SK-N-SH treated with all-trans-retinoic acid at 6 μM for 48 hours (cell line): ENCODE data around the gene AACS.

Experiments
- ATAC-seq: fragments of 200-7000 bp; cut with Tn5 transposase; 3 replicates; pipeline ENCODE4 v1.9.1; 2020; ENCODE audit warnings: mild to moderate bottlenecking, moderate library complexity
- ARNTL ChIP-seq: fragments of 450-650 bp; formaldehyde crosslinking; IDR thresholded peaks from 2 replicates; pipeline ENCODE4 v1.5.0; 2020; ENCODE audit warnings: low read depth, mild to moderate bottlenecking, moderate library complexity, borderline replicate concordance
- CREB5 ChIP-seq: fragments of 250-450 bp; sonication (Bioruptor Pico); IDR thresholded peaks from 2 replicates; pipeline ENCODE4 v1.5.1; 2020; ENCODE audit warnings: low read depth, mild to moderate bottlenecking, moderate library complexity
- CSDC2 ChIP-seq: fragments of 250-450 bp; sonication (Bioruptor Pico); IDR thresholded peaks from 2 replicates; pipeline ENCODE4 v1.5.0; 2020; ENCODE audit warnings: mild to moderate bottlenecking, moderate library complexity
- CSRNP3 ChIP-seq: fragments of 250-450 bp; sonication (Bioruptor Pico); IDR thresholded peaks from 2 replicates; pipeline ENCODE4 v1.5.1; 2021; ENCODE audit warnings: mild to moderate bottlenecking, moderate library complexity
- GLIS3 ChIP-seq: fragments of 250-450 bp; sonication (Bioruptor Pico); IDR thresholded peaks from 2 replicates; pipeline ENCODE4 v1.5.0; 2020; ENCODE audit warnings: mild to moderate bottlenecking, moderate library complexity
- ISL1 ChIP-seq: fragments of 250-450 bp; sonication (Bioruptor Pico); IDR thresholded peaks from 2 replicates; pipeline ENCODE4 v2.1.2; 2022; ENCODE audit warnings: mild to moderate bottlenecking, moderate library complexity
- OSR1 ChIP-seq: fragments of 250-450 bp; sonication (Bioruptor Pico); IDR thresholded peaks from 2 replicates; pipeline ENCODE4 v1.8.0; 2022; ENCODE audit warnings: moderate library complexity, mild to moderate bottlenecking, inconsistent platforms
- PATZ1 ChIP-seq: fragments of 250-450 bp; sonication (Bioruptor Pico); IDR thresholded peaks from 2 replicates; pipeline ENCODE4 v1.8.0; 2020; ENCODE audit warnings: mild to moderate bottlenecking, moderate library complexity, borderline replicate concordance
- POU6F1 ChIP-seq: fragments of 250-450 bp; sonication (Bioruptor Pico); IDR thresholded peaks from 2 replicates; pipeline ENCODE4 v1.8.0; 2021; ENCODE audit warnings: low read depth, mild to moderate bottlenecking, moderate library complexity, borderline replicate concordance
- PPARA ChIP-seq: fragments of 250-450 bp; sonication (Bioruptor Pico); IDR thresholded peaks from 2 replicates; pipeline ENCODE4 v1.5.0; 2020; ENCODE audit warnings: mild to moderate bottlenecking, borderline replicate concordance
- RARB ChIP-seq: fragments of 250-450 bp; sonication (Bioruptor Pico); IDR thresholded peaks from 2 replicates; pipeline ENCODE4 v1.8.0; 2021; ENCODE audit warnings: mild to moderate bottlenecking, moderate library complexity
- SNAI2 ChIP-seq: fragments of 250-450 bp; sonication (Bioruptor Pico); IDR thresholded peaks from 2 replicates; pipeline ENCODE4 v1.5.0; 2020; ENCODE audit warnings: mild to moderate bottlenecking, moderate library complexity
- TCF4 ChIP-seq: fragments of 250-450 bp; sonication (Bioruptor Pico); IDR thresholded peaks from 2 replicates; pipeline ENCODE4 v1.8.0; 2021; ENCODE audit warnings: mild to moderate bottlenecking, moderate library complexity, borderline replicate concordance
- TSHZ2 ChIP-seq: fragments of 250-450 bp; sonication (Bioruptor Pico); IDR thresholded peaks from 2 replicates; pipeline ENCODE4 v1.5.0; 2020; ENCODE audit warnings: mild to moderate bottlenecking, moderate library complexity
- ZC3H10 ChIP-seq: fragments of 250-450 bp; sonication (Bioruptor Pico); IDR thresholded peaks from 2 replicates; pipeline ENCODE4 v1.5.1; 2021; ENCODE audit warnings: mild to moderate bottlenecking, moderate library complexity
- ZFP3 ChIP-seq: fragments of 250-450 bp; sonication (Bioruptor Pico); IDR thresholded peaks from 2 replicates; pipeline ENCODE4 v1.5.0; 2020; ENCODE audit warnings: mild to moderate bottlenecking, moderate library complexity
- ZFP30 ChIP-seq: fragments of 450-650 bp; formaldehyde crosslinking; IDR thresholded peaks from 2 replicates; pipeline ENCODE4 v1.5.0; 2022; ENCODE audit warnings: mild to moderate bottlenecking, moderate library complexity
- ZNF565 ChIP-seq: fragments of 450-650 bp; formaldehyde crosslinking; conservative IDR thresholded peaks from 2 replicates; pipeline ENCODE4 v1.5.0; 2020; ENCODE audit warnings: low read depth, mild to moderate bottlenecking, moderate library complexity
- ZNF70 ChIP-seq: fragments of 450-650 bp; formaldehyde crosslinking; IDR thresholded peaks from 2 replicates; pipeline ENCODE4 v1.5.0; 2020; ENCODE audit warnings: mild to moderate bottlenecking, moderate library complexity
- ZNF8 ChIP-seq: fragments of 450-650 bp; formaldehyde crosslinking; IDR thresholded peaks from 2 replicates; pipeline ENCODE4 v1.5.0; 2020; ENCODE audit warnings: mild to moderate bottlenecking, moderate library complexity

Gene AACS

GRCh38 chr12:125092872-125093680, 27.8 kb downstream of the AACS start:
- TF ChIP-seq TSHZ2 (CRISPR knock-in tag) (no peak), PATZ1 (CRISPR knock-in tag) (no peak), ZNF70 (no peak), SNAI2 (no peak), OSR1 (CRISPR knock-in tag) (no peak), TCF4 (CRISPR knock-in tag) (no peak), CREB5 (CRISPR knock-in tag) (no peak), ZFP3 (CRISPR knock-in tag) (no peak), ZNF565 (CRISPR knock-in tag) (no peak), PPARA (CRISPR knock-in tag) (no peak), ZFP30 (CRISPR knock-in tag) (no peak), ARNTL (CRISPR knock-in tag) (no peak), CSDC2 (CRISPR knock-in tag) (no peak)
- ATAC-seq: no peak; the same call in 2 of the 3 replicates

GRCh38 chr12:125093681-125094330, 28.6 kb downstream of the AACS start:
- TF ChIP-seq TCF4 (CRISPR knock-in tag) (no peak), CSRNP3 (CRISPR knock-in tag) (no peak), CSDC2 (CRISPR knock-in tag) (no peak), RARB (no peak), PPARA (CRISPR knock-in tag) (no peak), ZNF8 (no peak), ZNF70 (no peak)
- no peak for ATAC-seq

GRCh38 chr12:125096894-125097293, 31.7 kb downstream of the AACS start:
- ATAC-seq: no peak
- TF ChIP-seq ZC3H10 (CRISPR knock-in tag): no peak
- TF ChIP-seq GLIS3 (CRISPR knock-in tag): no peak
- no peak for TF ChIP-seq POU6F1
- TF ChIP-seq OSR1 (CRISPR knock-in tag): no peak
- no peak for TF ChIP-seq ISL1 (CRISPR knock-in tag)
- TF ChIP-seq CREB5 (CRISPR knock-in tag): no peak
